ENCODE measurements around the gene TP53I3. TPM values are rescaled to one million over a fixed set of nuclear protein-coding genes. Genes with fewer than 3 reads are reported as not detected.

TP53I3 gene
- total RNA-seq, 6 experiments from 2014 or later, result 51.1 to 66.8 (median 61.4) TPM

GRCh38 chr2:24088821-24089359 lies 4.3 kb upstream of the TP53I3 start:
- TF ChIP-seq, protein P1, sequence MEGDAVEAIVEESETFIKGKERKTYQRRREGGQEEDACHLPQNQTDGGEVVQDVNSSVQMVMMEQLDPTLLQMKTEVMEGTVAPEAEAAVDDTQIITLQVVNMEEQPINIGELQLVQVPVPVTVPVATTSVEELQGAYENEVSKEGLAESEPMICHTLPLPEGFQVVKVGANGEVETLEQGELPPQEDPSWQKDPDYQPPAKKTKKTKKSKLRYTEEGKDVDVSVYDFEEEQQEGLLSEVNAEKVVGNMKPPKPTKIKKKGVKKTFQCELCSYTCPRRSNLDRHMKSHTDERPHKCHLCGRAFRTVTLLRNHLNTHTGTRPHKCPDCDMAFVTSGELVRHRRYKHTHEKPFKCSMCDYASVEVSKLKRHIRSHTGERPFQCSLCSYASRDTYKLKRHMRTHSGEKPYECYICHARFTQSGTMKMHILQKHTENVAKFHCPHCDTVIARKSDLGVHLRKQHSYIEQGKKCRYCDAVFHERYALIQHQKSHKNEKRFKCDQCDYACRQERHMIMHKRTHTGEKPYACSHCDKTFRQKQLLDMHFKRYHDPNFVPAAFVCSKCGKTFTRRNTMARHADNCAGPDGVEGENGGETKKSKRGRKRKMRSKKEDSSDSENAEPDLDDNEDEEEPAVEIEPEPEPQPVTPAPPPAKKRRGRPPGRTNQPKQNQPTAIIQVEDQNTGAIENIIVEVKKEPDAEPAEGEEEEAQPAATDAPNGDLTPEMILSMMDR (IDR thresholded peaks at IDR 0.05), result no peak
- Mint-ChIP-seq H3K9me3 (no peaks in the 10 kb centered on the region), H3K36me3 (ENCODE audit: low read depth) (no peaks in the 10 kb centered on the region), H3K27ac (no peak overlapping the region), H3K4me3 (no peak overlapping the region), H3K4me1 (ENCODE audit: low read depth) (peaks cover 9% of the 10 kb centered on the region), H3K27me3 (ENCODE audit: insufficient read depth) (no peaks in the 10 kb centered on the region; the same call in 1 of the 2 replicates)
- DNase-seq, result no peak

DNA sequence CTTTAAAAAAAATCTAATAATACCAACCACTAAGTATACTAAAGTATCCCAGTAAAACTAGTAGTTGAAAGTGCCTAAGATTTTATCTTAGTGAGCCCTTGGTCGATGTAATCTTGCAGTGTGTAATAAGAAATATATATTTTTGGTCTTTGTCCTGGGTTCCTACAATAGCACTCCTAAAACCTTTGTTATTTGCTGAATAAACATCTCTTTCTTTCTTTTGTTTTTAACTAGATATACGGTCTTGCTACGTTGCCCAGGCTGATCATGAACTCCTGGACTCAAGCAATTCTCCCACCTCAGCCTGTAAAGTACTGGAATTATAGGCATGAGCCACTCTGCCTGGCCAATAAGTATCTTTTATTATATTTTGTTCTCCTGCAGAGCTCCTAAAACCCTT lies 2.4 kb upstream of the TP53I3 start:
- no peak overlapping the region for H3K4me3 Mint-ChIP-seq
- H3K27ac Mint-ChIP-seq, result no peak overlapping the region
- TF ChIP-seq, protein P1 (IDR thresholded peaks at IDR 0.05), result no peak
- no peak for DNase-seq
- no peaks in the 10 kb centered on the region for H3K9me3 Mint-ChIP-seq
- peaks cover 5% of the 10 kb centered on the region for H3K36me3 Mint-ChIP-seq (ENCODE audit: low read depth)
- H3K27me3 Mint-ChIP-seq (ENCODE audit: insufficient read depth), result no peaks in the 10 kb centered on the region; the same call in none of the 2 replicates
- H3K4me1 Mint-ChIP-seq (ENCODE audit: low read depth), result peaks cover 28% of the 10 kb centered on the region

- H3K27me3 Mint-ChIP-seq (ENCODE audit: insufficient read depth), result no peaks in the 10 kb centered on the region; the same call in none of the 2 replicates
- H3K9me3 Mint-ChIP-seq, result no peaks in the 10 kb centered on the region
- peaks cover 10% of the 10 kb centered on the region for H3K36me3 Mint-ChIP-seq (ENCODE audit: low read depth)
- H3K4me3 Mint-ChIP-seq, result no peak overlapping the region
- TF ChIP-seq, protein P1 (IDR thresholded peaks at IDR 0.05), result no peak
- peaks cover 36% of the 10 kb centered on the region for H3K4me1 Mint-ChIP-seq (ENCODE audit: low read depth)
- H3K27ac Mint-ChIP-seq, result no peak overlapping the region
- no peak for DNase-seq
Measured at GRCh38 chr2:24086241-24086640, 1.6 kb upstream of the TP53I3 start.

DNA sequence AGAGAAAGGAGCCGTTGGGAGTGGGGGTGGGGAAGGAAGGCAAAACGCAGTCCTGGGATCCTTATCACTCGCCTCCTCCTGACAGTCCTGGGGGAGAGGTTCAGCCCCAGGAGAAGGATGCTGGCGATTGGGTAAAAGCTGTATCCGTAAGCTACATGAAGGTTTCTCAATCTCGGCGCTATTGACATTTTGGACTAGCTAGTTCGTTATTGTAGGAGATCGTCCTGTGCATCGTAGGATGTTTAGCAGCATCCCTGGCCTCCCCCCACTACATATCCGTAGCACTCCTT lies 511 bp upstream of the TP53I3 start:
- H3K27me3 Mint-ChIP-seq (ENCODE audit: insufficient read depth), result no peaks in the 10 kb centered on the region; the same call in none of the 2 replicates
- TF ChIP-seq, protein P1 (IDR thresholded peaks at IDR 0.05), result no peak
- DNase-seq, result no peak
- H3K4me1 Mint-ChIP-seq (ENCODE audit: low read depth), result peaks cover 39% of the 10 kb centered on the region
- peak overlapping the region; percentile 95 for H3K4me3 Mint-ChIP-seq
- peaks cover 16% of the 10 kb centered on the region for H3K36me3 Mint-ChIP-seq (ENCODE audit: low read depth)
- H3K27ac Mint-ChIP-seq, result peak overlapping the region; percentile 95
- no peaks in the 10 kb centered on the region for H3K9me3 Mint-ChIP-seq

DNA sequence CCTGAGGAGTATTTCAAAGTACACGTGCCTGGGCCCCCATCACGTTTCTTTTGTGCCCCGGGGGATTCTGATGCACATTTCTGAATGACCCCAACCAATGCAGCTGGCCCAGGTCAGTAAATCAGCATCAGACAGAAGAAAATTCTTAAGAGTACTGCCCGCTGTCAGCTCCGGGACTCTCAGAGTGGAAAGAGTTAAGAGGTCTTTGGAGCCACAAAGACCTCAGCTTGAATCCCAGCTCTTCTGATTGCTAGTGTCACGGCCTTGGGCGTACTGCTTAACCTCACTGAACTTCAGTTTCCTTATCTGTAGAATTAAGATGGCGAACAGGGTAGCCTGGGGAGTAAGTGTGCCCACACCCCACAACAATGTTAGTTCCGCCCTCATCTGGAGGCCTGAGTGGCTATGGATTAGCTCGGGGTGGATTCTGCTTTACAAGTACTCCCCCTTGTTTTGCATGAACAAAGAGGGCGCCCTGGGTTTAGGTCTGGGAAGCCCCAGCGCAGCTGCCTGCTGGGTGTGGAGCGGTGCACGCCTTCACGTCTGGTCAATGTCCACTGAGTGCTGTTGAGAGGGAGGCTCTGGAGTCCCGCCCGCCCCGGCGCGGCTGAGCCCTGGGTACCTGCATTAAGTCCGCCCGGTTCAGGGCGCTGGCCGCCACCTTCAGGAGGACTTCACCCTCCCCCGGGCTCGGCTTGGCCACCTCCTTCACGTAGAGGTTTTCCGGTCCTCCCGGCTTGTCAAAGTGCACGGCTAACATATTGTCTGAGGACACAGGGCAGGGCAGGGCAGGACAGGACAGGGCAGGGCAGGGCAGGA lies 858 bp downstream of the TP53I3 start:
- H3K4me1 Mint-ChIP-seq (ENCODE audit: low read depth), result peaks cover 39% of the 10 kb centered on the region
- no peaks in the 10 kb centered on the region for H3K9me3 Mint-ChIP-seq
- no peaks in the 10 kb centered on the region; the same call in none of the 2 replicates for H3K27me3 Mint-ChIP-seq (ENCODE audit: insufficient read depth)
- peaks cover 21% of the 10 kb centered on the region for H3K36me3 Mint-ChIP-seq (ENCODE audit: low read depth)
- peak overlapping the region; percentile 95 for H3K4me3 Mint-ChIP-seq
- TF ChIP-seq, protein P1 (IDR thresholded peaks at IDR 0.05), result no peak
- peak; percentile 64 for DNase-seq
- H3K27ac Mint-ChIP-seq, result peak overlapping the region; percentile 95

Measured in HFFc6 (cell line).